ENCODE data around the gene RPH3AL.
"Not testable (repeated sequence)": the region's sequence is repeated elsewhere in the genome, so short reads cannot be mapped to it uniquely, and the experiment has no call there.

RPH3AL gene

GRCh38 chr17:258045-258734, 94.4 kb downstream of the RPH3AL start:
- DNase-seq: no peak

GRCh38 chr17:253091-253846, 99.3 kb downstream of the RPH3AL start:
- DNase-seq: no peak

GRCh38 chr17:252456-252855, 100.2 kb downstream of the RPH3AL start:
- DNase-seq: no peak

- no peak for DNase-seq
These were observed 101.1 kb downstream of the RPH3AL start for GRCh38 chr17:251531-251930.

DNA sequence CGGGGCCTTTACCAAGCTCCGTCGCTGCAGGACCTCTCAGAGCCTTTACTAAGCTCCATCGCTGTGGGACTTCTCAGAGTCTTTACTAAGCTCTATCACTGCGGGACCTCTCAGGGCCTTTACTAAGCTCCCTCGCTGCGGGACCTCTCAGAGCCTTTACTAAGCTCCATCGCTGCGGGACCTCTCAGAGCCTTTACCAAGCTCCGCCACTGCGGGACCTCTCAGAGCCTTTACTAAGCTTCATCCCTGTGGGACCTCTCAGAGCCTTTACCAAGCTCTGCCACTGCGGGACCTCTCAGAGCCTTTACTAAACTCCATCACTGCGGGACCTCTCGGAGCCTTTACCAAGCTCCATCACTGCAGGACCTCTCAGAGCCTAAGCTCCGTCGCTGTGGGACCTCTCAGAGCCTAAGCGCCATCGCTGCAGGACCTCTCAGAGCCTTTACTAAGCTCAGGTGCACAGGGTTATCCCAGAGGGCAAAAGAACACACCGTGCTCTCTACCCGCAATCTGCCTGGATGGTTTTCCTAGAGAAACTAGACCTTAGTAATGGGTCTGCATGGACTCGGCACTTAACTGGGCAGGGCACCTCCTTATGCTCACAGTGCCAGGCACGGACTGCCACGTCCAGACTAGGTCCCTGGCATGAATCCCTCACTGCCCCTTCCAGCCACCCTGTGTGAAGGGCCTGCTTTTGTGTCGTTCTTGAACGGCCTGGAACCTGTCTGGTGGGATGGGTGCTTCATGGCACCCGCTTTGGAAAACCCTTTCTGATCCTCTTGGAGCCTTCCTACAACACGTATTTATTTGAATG, 101.9 kb downstream of the RPH3AL start:
- no peak for DNase-seq

DNA sequence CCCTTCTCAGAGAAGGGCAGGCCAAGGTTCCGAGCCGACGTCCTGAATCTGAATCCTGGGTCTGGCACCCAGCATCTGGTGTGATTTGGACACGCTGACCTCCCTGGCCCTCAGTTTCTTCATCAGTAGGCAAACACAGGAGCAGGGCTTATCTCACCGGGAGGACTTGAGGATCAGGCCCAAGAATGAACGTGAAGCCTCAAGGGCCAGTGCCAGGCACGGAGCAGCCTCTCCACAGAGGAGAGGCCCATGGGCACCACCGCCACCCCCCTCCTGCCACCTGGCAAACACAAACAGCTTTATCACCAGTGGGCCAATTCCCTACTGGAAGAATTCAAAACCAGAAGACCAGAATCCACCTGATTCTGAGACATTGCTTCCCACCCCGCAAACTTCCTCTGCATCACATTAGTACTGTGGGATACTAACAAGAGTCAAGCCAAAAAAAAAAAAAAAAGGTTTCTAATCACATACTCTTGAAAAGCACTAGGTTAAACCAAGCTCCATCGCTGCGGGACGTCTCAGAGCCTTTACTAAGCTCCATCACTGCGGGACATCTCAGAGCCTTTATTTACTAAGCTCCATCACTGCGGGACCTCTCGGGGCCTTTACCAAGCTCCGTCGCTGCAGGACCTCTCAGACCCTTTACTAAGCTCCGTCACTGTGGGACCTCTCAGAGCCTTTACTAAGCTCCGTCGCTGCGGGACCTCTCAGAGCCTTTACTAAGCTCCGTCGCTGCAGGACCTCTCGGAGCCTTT, 103.2 kb downstream of the RPH3AL start:
- no peak for DNase-seq

GRCh38 chr17:248337-249235, 104.0 kb downstream of the RPH3AL start:
- no peak for DNase-seq

- no peak for DNase-seq
These were observed 104.8 kb downstream of the RPH3AL start for GRCh38 chr17:247767-248166.

DNA sequence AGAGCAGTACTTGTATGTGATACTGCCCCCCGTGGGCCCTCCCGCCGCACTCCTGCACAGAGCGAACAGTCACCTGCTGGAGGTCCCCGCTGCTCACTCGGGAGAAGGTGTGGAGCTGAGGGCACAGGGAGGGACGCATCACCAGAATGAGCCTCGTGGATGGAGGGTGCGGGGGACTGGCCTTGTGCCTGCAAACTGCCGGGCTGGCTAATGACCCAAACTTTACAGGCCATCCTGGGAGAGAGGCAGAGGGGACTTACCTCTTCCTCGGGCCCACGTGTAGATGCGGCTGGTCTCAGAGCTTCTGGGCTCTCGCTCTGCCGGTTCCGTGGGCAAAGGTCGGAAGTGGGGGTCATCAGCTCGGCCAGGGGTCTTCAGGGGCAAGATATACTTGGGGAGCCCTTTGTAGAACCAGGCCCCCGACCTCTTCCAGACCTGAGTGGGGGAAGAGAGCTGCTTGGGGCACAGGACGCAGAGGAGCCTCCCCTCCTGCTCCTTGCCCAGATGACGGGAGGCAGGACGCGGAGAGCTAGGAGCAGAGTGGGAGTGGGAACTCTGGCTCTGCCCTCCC, 105.7 kb downstream of the RPH3AL start:
- no peak for DNase-seq

GRCh38 chr17:246226-246625, 106.4 kb downstream of the RPH3AL start:
- DNase-seq: no peak

- DNase-seq: no peak
These were observed 107.0 kb downstream of the RPH3AL start for GRCh38 chr17:245611-246010.

DNA sequence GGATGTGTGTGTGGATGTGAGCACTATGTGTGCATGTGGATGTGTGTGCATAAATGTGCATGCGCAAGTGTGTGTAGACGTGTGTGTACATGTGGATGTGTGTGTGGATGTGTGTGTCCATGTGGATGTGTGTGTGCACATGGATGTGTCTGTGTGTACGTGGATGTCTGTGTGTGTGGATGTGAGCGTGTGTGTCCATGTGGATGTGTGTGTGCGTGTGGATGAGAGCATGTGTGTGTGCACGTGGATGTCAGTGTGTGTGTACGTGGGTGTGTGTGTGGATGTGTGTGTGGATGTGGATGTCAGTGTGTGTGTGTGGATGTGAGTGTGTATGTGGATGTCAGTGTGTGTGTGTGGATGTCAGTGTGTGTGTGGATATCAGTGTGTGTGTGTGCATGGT, 107.6 kb downstream of the RPH3AL start:
- no peak for DNase-seq

DNA sequence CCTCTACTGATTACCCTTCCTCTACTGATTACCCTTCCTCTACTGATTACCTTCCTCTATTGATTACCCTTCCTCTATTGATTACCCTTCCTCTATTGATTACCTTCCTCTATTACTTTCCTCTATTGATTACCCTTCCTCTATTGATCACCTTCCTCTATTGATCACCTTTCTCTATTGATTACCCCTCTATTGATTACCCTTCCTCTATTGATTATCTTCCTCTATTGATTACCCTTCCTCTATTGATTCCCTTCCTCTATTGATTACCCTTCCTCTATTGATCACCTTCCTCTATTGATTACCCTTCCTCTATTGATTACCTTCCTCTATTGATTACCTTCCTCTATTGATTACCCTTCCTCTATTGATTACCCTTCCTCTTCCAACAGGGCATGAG, 108.7 kb downstream of the RPH3AL start:
- DNase-seq: not testable (repeated sequence)

GRCh38 chr17:238964-239259, 113.7 kb downstream of the RPH3AL start:
- DNase-seq: no peak

GRCh38 chr17:238071-238963, 114.3 kb downstream of the RPH3AL start:
- no peak for DNase-seq

GRCh38 chr17:237406-237955, 115.1 kb downstream of the RPH3AL start:
- no peak for DNase-seq

DNA sequence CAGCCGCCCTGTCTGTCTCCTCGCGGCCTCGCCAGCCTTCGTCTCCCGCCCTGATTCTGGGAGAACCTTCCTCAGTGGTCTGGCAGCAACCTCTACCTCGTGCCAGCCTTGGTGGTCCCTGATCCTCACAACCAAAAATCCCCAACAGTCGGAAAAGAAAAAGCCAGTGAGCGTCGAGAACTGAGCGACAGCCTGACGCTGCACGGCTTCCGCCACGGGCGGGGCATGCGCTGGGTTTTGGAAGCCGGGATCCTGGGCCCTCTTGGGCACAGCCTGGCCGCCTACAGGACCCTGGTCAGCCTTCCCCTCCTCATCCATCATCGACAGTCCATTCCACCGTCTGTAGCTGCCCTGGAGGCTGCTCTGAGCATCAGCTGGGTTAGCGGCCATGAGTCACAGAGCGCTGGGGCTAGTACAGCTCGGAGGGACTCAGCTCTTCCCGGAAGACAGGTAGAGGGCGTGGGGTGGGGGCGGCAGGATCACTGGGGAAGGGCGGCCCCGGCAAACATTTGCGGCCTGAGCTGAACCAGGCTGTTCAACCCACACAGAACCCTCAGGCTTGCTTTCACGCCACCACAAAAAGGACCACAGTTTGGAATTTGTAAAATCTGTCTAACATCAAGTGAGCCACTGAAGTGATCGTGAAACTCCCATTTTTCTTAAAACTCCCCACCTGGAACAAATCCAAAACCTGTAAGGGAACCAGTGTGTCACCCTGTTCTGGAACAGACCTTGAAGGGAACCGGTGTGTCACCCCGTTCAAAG, 115.8 kb downstream of the RPH3AL start:
- no peak for DNase-seq

- no peak for DNase-seq
These were observed 116.6 kb downstream of the RPH3AL start for GRCh38 chr17:235831-236640.

All from activated T-cell treated with anti-CD3 and anti-CD28 coated beads for 4 hours (primary cell).